NCI-H2196 treated with DMSO at 0.1 percent for 48 hours (cell line): ENCODE results near the gene PAQR9.
"Not testable (repeated sequence)": the region's sequence is repeated elsewhere in the genome, so short reads cannot be mapped to it uniquely, and the experiment has no call there.

ENCODE experiments used
- DNase-seq: peaks from one replicate; lab custom pipeline; 2025; ENCODE audit not compliant: unreplicated experiment; lab: John Stamatoyannopoulos, UW

PAQR9 gene

GRCh38 chr3:142963516-142964448, at the start of gene PAQR9:
Gene PAQR9 (minus strand): TSS chr3:142963674. CDS start chr3:142963336, 338 bp downstream.
- DNase-seq = no peak

DNA sequence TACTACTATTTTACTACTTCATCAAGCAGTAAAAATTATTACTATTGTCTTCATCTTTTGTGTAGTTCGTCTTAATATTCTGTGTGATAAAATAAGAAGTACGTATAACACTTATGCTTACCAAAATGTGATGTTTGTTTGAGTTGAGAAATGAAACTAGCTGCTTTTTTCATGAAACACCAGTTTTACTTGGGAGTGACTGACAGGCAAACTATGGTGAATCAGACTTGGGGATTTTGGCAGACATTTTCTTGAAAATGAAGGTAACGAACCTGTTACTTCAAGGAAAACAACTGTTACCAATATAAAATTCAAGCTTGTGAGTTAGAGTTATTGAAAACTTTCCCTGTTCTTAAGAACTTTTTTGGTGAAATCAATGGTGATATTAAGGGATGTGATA, 48.2 kb upstream of the PAQR9 start:
- no peak for DNase-seq

GRCh38 chr3:143010024-143010423, 46.5 kb upstream of the PAQR9 start:
- DNase-seq = no peak

DNA sequence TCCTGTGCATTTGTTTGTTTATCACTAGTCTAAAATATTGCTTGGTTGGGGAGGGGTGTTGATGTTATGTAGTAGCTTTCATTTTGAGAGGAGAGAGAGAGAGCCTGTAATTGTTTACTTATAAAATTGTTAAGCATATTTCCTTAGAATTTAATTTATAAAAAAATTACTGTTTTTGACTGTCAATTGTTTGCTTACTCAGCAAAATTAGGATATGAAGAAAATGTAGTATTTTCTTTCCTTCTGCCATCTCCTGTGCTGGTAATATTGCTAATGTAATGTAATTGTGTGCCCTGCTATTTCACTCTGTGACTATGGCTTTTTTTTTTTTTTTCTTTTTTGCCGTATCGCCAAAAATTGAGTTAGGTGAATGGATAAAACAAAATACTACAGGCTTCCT, 41.3 kb upstream of the PAQR9 start:
- DNase-seq = no peak

DNA sequence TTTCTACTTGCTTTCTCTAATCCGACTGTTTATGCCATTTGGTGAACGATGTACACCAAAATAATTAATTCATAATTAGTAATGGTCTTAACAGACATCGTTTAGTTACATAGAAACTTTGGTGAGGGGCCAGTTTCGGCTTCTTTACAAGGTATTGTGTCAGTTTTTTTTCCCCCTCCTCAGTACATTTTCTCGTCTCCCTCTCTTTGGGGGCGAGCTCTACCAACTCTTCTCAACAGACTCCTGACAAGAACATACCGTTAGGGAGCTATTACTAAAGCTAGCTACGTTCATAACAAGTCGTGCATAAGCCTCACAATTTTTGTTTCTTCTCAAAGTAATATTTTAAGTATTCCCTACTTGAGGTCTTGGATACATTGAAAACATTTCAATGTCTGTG, 39.3 kb upstream of the PAQR9 start:
- no peak for DNase-seq

DNA sequence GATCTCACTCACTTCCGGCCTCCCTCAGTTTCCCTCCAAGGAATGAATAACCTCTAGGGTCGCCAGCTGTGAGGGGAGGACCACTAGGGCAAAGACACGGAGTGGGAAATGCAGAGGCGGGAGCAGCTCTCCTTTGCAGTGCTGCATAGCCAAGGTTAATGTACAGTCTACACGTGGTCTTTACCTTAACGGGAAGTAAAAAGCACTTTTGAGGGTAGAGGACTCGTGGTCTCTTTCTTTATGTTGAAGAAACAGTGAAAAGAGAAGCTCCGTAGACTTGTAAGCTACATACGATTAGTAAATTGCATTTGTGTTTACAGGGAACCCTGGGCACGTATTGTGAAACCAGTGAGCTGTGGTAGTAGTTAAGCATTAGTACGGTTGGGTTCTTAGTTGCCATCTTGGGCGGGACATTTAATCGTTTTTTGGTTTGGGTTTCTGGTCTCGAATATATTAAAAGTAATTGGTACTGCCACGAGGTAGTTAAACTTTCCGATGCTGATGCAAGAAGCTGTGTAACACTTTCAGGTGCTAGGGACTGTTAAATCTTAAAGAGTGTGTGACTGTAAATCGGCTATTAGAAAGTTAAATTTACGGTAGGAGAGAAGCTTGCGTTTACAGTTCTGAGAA, 38.7 kb upstream of the PAQR9 start:
- DNase-seq = no peak

DNA sequence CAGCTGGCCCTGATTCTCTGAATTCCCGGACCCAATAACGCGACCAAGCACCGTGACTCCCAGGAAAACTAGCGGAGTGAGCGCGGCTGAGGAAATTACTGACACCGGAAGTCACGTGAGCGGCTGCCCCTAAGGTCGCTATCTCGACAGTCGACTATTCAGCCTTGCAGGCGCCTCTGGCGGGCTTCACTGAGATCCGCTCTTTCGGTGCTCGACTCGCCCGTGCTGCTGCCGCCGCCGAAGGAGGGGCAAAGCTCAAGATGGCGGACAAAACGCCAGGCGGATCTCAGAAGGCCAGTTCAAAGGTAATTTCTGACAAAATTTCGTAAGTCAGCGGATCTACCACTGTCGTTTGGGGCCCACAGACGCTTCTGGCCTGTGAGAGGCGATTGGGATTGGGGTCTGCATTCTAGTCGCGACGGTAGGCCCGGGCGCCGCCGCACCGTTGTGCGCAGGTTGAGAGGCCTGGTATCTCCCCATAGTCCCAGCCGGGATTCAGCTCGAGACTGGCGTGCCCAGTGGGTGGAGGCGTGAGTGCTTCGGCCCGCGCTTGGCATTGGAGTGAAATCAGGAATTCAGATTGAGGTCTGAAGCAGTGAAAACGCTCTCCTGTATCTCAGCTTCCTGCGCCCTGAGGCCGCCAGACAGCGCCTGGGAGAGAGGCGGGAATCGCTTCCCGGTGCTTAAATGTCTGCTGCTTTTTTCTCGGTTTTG, 38.1 kb upstream of the PAQR9 start, which contains the start of gene U2SURP:
Gene U2SURP, plus strand, starts transcription at position 202 of the 714 bp plus-strand sequence. Its CDS starts 59 bp downstream, at position 261.
- DNase-seq = peak; percentile 99

GRCh38 chr3:143001034-143001368, 37.5 kb upstream of the PAQR9 start:
- no peak for DNase-seq

- no peak for DNase-seq
These were observed 37.1 kb upstream of the PAQR9 start for GRCh38 chr3:143000528-143000927.

DNA sequence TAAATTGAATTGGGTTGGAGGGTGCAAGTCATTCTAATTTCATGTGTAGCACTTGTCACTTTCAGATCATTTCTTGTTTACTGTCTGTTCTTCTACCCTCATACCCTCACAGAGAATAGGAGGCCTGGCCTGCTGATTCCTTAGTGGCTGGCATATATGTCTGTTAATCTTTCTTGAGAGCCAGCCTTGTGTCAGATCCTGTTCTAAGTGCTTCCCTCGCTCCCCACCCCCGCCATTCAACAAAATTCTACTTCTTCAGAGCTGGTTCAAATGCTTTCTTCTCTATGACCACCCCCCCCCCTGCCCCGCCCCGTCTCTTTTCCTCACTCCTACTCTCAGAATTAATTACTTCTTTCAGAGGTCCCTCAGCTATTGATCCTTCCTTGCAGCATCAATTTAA, 36.4 kb upstream of the PAQR9 start:
- no peak for DNase-seq

DNA sequence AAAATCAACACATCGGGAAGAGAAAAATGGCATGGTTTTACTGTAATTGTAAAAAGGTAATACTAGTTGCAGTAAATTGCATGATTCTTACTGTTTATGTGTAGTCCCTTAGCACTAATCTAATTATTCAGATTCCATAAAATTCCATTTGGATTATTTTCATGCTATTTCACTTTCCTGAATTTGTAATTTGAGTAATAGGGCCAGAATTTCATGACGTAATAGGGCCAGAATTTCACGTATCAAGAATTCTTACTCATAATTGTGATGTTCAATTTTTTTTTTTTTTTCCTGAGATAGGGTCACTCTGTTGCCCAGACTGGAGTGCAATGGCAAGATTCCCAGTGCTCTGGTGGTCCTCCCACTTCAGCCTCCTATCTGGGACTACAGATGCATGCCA, 35.0 kb upstream of the PAQR9 start:
- DNase-seq = no peak

DNA sequence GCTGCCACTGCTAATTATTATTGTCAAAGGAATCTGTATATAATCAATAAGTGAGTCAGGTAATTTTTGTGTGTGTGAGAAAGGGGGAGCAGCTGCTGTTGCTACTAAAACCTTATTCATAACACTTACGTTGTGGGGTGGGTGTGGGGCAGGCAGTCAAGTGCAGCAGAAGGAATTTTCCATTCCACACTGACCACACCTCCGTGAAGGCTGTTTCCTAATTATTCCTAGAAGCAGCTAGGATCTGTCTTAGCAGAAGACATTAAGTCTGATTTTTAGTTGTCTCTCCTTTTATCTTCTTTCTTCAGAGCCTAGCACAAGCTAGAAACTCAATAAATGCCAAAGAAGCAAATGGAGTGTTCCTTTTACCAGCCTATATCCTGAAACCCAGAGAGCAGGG, 33.9 kb upstream of the PAQR9 start:
- no peak for DNase-seq

- peak; percentile 54 for DNase-seq
These were observed 30.5 kb upstream of the PAQR9 start for GRCh38 chr3:142993958-142994442.

DNA sequence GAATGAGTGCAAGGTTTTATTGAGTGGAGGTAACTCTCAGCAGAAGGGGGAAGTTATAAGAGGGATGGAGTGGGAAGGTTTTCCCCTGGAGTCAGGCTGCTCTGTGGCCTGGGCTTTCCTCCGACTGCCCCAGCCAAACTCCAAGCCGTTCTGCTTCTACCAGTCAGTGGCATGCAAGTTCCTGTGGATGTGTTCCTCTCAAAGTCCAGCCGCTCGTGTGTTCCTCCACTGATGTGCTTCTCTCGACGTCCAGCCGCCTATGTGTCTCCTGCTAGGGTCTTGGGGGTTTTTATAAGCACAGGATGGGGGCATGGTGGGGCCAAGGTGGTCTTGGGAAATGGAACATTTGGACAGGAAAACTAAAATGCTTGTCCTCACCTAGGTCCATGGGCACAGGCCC, 28.8 kb upstream of the PAQR9 start:
- DNase-seq = no peak

- DNase-seq = no peak
These were observed 27.2 kb upstream of the PAQR9 start for GRCh38 chr3:142990721-142991120.

GRCh38 chr3:142988826-142989225, 25.4 kb upstream of the PAQR9 start:
- DNase-seq = not testable (repeated sequence)

DNA sequence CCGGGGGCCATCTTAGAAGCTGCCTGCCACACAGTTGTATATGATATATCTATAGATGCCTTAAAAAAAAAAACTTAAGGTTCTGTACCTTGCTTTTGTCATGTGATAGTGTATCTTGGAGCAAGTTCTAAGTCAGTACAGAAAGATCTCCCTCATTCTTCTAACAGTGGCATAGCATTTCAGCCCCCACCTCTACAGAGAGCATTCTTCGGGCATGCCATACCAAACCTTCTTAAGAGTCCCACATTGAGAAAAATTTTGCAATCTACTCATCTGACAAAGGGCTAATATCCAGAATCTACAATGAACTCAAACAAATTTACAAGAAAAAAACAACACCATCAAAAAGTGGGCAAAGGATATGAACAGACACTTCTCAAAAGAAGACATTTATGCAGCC, 24.7 kb upstream of the PAQR9 start:
- not testable (repeated sequence) for DNase-seq

DNA sequence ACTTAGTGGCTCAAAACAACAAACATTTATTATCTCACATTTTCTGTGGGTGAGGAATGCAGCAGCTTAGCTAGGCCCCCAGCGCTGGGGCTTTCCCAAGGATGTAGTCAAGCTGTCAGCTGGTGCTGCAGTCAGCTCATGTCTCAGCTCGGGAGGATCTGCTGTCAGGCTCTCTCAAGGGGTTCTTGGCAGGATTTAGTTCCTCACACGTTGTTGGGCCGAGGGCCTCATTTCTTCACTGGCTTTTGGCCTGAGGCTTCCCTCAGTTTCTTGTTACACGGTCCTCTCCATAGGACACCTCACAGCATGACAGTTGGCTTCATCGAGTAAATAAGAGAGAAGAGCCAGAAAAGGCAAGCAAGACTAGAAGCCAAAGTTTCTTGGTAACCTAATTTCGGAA, 24.2 kb upstream of the PAQR9 start:
- no peak for DNase-seq

DNA sequence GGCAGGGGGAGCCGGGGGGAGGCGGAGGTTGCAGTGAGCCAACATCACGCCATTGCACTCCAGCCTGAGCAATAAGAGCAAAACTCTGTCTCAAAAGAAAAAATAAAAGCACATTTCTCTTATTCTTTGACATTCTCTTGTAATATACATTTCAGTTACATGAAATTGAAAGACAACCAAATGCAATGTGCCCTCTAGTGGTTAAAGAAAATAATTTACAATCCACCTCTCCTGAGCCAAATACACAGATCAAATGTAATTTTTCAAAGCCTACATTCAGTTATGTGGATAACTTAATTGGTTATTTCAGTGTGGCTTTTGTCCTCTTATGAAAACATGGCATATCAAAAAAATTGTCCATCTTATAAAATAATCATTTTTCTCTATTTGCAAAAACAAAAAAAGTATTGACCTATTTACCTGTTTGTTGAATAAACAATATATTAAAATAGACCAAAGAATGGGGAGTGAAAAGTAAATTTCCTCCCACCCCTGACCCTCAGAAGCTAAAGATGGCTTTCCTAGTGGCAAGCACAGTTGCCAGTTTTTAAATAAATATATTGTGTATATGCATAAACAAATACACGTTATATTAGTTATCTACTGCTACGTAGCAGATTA, 23.7 kb upstream of the PAQR9 start:
- DNase-seq = peak; percentile 55

DNA sequence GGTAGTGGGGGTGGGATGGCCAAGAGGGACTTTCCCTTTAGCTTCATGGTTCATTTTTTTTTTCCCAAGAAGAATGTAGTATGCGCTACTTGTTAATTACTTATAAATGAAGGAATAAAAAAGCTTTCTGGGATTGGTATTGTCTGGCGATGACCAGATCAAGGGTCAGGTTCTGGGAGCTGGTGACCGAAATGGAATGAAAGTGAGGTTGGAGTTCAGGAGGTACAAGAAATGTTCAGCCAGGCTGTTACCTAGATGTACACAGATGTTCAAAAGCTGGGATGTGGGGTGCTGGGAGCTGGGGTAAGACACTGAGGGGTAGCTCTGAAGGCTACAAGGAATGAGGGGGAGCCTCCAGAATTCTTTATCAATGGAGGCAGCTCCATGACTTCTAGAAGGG, 20.8 kb upstream of the PAQR9 start:
- DNase-seq = no peak

DNA sequence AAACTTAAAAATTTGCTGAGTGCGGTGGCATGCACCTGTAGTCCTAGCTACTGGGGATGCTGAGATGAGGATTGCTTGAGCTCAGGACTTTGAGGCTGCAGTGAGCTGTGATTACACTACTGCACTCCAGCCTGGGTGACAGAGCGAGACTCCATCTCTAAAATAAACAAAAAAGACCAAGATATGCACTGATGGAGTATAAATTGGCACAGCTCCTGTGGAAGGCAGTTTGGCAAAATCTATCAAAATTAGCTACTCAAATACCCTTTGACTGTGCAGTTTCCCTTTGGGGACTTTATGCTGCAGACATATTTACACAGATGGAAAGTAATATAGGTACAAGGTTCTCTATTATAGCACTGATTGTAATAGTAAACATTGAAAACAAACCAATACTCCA, 19.8 kb upstream of the PAQR9 start:
- no peak for DNase-seq
